ENCODE measurements around the gene MRPS22.

DNA sequence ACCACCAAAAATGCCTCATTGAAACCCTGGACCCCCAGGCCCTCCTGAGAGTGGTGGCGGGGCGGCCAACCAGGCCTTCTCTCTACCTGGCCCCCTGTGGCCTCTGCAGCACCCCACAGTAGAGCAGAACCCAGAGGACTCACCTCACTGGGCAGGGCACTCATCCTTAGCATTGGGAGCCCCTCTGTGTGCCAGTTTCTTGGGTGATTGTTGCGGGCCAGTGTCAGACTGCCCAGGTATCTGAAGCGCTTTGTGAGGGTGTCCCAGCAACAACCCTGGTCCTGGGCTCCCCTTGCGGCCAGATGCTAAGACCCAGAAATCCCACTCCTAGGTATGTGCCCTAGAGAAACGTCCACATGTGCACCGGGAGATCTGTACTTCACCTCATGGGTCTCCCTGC lies 20.7 kb upstream of the MRPS22 start:
- TF ChIP-seq, protein P1, sequence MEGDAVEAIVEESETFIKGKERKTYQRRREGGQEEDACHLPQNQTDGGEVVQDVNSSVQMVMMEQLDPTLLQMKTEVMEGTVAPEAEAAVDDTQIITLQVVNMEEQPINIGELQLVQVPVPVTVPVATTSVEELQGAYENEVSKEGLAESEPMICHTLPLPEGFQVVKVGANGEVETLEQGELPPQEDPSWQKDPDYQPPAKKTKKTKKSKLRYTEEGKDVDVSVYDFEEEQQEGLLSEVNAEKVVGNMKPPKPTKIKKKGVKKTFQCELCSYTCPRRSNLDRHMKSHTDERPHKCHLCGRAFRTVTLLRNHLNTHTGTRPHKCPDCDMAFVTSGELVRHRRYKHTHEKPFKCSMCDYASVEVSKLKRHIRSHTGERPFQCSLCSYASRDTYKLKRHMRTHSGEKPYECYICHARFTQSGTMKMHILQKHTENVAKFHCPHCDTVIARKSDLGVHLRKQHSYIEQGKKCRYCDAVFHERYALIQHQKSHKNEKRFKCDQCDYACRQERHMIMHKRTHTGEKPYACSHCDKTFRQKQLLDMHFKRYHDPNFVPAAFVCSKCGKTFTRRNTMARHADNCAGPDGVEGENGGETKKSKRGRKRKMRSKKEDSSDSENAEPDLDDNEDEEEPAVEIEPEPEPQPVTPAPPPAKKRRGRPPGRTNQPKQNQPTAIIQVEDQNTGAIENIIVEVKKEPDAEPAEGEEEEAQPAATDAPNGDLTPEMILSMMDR (IDR thresholded peaks at IDR 0.05) = no peak
- TF ChIP-seq POLR2A (IDR thresholded peaks at IDR 0.05) = no peak
